ENCODE results near the gene GID8.

GID8 gene

DNA sequence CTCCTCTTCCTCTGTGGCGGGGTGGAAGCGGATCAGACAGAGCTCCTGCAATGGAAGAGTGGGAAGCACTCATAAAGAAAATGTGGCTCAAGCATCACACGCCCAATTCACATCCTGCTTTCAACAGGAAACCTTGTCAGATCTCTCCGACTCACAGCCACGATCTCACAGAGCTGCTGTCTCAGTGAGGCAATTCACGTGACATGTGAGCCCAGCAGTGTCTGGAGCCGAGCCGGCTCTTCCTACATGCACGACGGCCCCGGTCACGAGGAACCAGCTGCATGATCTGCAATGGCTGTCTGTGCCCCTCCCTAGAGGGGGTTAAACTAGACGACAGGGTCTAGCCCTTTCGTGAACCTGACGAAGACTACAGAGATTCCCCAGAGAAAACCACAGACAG, 46.8 kb upstream of the GID8 start:
- TF ChIP-seq CTCF (conservative IDR thresholded peaks at IDR 0.05; ENCODE audit: low read depth), result no peak
- CTCF ChIA-PET, result interaction anchor here (1.1 kb wide), 1 partner anchor 8 kb away, joined by 4 read pairs; no protein-coding TSS in a partner anchor
- no peak for DNase-seq (ENCODE audit: low spot score)
- POLR2A ChIA-PET (ENCODE audit: low non-redundant PET), result no interaction called here
- H3K27ac ChIP-seq, result peak overlapping the region; percentile 18

- TF ChIP-seq CTCF (conservative IDR thresholded peaks at IDR 0.05; ENCODE audit: low read depth), result no peak
- H3K27ac ChIP-seq, result no peak overlapping the region
- DNase-seq (ENCODE audit: low spot score), result no peak
- ChIA-PET CTCF (interaction anchor here (0.6 to 2.2 kb wide), 4 partner anchors 17 to 420 kb away, joined by 4 to 7 read pairs (median 4); no protein-coding TSS in a partner anchor), POLR2A (ENCODE audit: low non-redundant PET) (no interaction called here)
Measured at GRCh38 chr20:62892348-62893304, 45.3 kb upstream of the GID8 start.

GRCh38 chr20:62893700-62894099, 44.2 kb upstream of the GID8 start:
- no peak for TF ChIP-seq CTCF (conservative IDR thresholded peaks at IDR 0.05; ENCODE audit: low read depth)
- CTCF ChIA-PET, result interaction anchor here (0.6 to 2.2 kb wide), 4 partner anchors 18 to 421 kb away, joined by 3 to 7 read pairs (median 4); no protein-coding TSS in a partner anchor
- POLR2A ChIA-PET (ENCODE audit: low non-redundant PET), result no interaction called here
- DNase-seq (ENCODE audit: low spot score), result no peak
- H3K27ac ChIP-seq, result no peak overlapping the region

DNA sequence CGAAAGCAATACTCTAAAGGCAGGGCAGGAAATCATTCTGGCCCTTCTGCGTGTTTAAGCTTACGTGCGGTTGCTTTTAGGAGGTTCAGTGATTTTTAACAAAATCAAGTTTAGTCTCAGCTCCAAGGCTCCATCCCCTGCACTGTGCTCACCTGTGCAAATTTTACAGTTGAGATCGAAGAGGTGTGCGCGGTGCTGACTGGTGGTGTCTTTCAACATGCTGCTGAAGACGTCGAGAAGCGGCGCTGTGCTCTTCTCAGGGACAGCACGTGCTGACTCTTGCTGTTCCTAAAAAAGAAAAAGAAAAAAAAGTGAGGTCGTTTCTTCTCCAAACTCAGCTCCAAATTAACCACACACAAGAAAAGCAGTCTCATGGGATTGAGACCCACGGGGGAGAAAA, 43.7 kb upstream of the GID8 start:
- ChIA-PET CTCF (interaction anchor here (0.6 to 2.2 kb wide), 2 partner anchors 19 to 80 kb away, joined by 3 to 7 read pairs; no protein-coding TSS in a partner anchor), POLR2A (ENCODE audit: low non-redundant PET) (interaction anchor here (0.5 kb wide), 1 partner anchor 10 kb away, joined by 3 read pairs; no protein-coding TSS in a partner anchor)
- no peak overlapping the region for H3K27ac ChIP-seq

DNA sequence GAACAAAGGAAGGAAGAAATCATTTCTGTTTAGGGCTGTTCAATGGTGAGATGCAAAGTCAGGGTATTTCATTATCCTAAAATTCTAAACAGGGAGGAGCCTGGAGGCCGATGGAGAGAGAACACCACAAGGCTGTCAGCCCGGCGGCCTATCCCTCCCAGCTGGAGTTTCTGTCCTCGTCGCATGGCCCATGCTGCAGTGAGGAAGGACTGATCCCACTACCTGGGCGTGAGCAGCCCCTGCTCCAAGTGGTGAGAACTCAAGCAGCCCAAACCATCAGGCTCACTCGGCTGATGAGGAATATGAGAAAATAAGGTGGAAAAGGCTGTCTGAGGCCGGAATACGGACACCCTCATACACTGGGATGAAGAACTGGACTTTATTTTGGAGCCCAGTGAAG, 42.4 kb upstream of the GID8 start:
- H3K27ac ChIP-seq, result peak overlapping the region; percentile 5; the same call in 1 of the 2 replicates
- TF ChIP-seq CTCF (conservative IDR thresholded peaks at IDR 0.05; ENCODE audit: low read depth), result no peak
- ChIA-PET POLR2A (ENCODE audit: low non-redundant PET) (no interaction called here), CTCF (no interaction called here)
- no peak for DNase-seq (ENCODE audit: low spot score)

More for the DNA sequence above, 43.7 kb upstream of the GID8 start:
- no peak for TF ChIP-seq CTCF (conservative IDR thresholded peaks at IDR 0.05; ENCODE audit: low read depth)
- no peak for DNase-seq (ENCODE audit: low spot score)

DNA sequence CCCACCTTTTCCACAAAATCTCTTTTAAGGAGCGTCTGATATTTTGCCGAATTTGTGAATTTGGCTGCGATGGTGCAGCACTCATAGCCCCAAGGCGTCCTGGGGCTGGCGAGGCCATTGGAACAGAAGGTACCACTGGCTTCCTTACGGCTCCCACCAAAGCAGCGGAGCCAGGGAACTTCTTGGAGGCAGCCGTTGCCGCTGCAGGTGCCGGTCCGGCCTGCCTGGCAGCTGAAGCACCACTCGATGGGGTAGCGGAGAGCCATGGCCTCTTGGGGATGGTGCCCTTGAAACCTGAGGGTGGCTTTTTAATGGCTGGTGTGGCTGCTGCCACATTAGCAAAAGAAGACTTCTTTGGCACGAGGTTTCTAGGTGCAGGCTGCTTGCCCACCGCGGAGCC, 41.4 kb upstream of the GID8 start:
- POLR2A ChIA-PET (ENCODE audit: low non-redundant PET), result no interaction called here
- TF ChIP-seq CTCF (conservative IDR thresholded peaks at IDR 0.05; ENCODE audit: low read depth), result no peak
- H3K27ac ChIP-seq, result no peak overlapping the region
- DNase-seq (ENCODE audit: low spot score), result no peak
- CTCF ChIA-PET, result interaction anchor here (0.6 kb wide), 1 partner anchor 10 kb away, joined by 3 read pairs; no protein-coding TSS in a partner anchor

All from RWPE1 (cell line).